ENCODE data around the gene REEP5.

REEP5 gene

GRCh38 chr5:112833971-112834370 is 88.1 kb downstream of the REEP5 start:
- no peak for DNase-seq (ENCODE audit: low spot score)

DNA sequence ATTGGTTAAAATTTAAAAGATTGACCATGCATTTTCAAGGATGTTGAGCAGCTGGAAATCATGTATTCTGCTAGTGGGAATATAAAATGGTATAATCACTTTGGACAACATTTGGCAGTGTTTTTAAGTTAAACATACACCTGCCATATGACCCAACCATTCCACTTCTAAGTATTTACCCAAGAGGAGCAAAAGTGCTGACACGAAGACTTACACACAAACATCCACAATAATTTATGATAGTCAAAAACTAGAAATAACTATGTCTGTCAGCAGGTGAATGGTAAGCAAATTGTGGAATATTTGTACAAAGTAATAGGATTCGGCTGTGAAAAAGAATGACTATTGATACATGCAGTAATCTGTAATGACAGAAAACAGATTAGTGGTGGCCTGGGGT is 91.6 kb downstream of the REEP5 start:
- DNase-seq (ENCODE audit: low spot score): no peak

Data from RKO (cell line).